ENCODE results near the gene RAB31.

Gene RAB31

GRCh38 chr18:9845256-9845655 is 137.2 kb downstream of the RAB31 start:
- in situ Hi-C loops (cut with MboI; ENCODE audit: low sequenced_read_pairs, unreplicated experiment), result no loop called here
- TF ChIP-seq, protein P1, sequence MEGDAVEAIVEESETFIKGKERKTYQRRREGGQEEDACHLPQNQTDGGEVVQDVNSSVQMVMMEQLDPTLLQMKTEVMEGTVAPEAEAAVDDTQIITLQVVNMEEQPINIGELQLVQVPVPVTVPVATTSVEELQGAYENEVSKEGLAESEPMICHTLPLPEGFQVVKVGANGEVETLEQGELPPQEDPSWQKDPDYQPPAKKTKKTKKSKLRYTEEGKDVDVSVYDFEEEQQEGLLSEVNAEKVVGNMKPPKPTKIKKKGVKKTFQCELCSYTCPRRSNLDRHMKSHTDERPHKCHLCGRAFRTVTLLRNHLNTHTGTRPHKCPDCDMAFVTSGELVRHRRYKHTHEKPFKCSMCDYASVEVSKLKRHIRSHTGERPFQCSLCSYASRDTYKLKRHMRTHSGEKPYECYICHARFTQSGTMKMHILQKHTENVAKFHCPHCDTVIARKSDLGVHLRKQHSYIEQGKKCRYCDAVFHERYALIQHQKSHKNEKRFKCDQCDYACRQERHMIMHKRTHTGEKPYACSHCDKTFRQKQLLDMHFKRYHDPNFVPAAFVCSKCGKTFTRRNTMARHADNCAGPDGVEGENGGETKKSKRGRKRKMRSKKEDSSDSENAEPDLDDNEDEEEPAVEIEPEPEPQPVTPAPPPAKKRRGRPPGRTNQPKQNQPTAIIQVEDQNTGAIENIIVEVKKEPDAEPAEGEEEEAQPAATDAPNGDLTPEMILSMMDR (IDR thresholded peaks at IDR 0.05; ENCODE audit: borderline replicate concordance, control extremely low read depth, extremely low read depth, insufficient read depth, missing control alignments), result no peak
- DNase-seq (ENCODE audit: low spot score), result no peak

GRCh38 chr18:9846162-9846925 is 138.2 kb downstream of the RAB31 start:
- no peak for DNase-seq (ENCODE audit: low spot score)
- TF ChIP-seq, protein P1 (IDR thresholded peaks at IDR 0.05; ENCODE audit: borderline replicate concordance, control extremely low read depth, extremely low read depth, insufficient read depth, missing control alignments), result no peak
- in situ Hi-C loops (cut with MboI; ENCODE audit: low sequenced_read_pairs, unreplicated experiment), result no loop called here

DNA sequence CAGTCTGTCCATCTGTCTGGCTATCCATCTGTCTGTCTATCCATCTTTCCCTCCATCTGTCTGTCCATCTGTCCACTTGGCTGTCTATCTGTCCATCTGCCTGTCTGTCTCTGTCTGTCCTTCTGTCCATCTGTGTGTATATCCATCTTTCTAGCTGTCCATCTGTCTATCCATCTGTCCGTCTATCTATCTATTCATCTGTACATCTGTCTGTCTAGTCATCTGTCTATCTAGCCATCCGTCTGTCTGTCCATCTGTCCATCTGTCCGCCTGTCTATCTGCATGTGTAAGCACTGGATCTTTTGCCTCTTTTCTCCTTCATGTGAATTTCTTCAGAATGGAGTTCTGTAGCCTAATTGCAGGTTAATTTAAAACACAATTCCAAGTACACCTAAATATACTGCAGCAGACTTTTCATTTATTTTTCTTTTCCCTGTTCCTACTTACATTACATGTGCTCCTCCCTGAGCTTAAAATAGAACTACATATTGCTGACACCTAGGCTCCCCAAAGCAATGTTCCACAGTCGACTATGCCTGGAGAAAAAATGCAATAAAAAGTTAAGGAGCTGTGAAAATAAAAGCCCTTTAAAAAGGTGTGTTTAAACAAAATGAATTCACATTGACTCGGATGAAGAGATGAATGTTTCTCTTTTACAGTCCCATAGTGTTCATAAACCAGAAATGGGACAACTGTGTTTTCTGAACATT is 140.2 kb downstream of the RAB31 start:
- no peak for DNase-seq (ENCODE audit: low spot score)
- TF ChIP-seq, protein P1 (IDR thresholded peaks at IDR 0.05; ENCODE audit: borderline replicate concordance, control extremely low read depth, extremely low read depth, insufficient read depth, missing control alignments), result no peak
- in situ Hi-C loops (cut with MboI; ENCODE audit: low sequenced_read_pairs, unreplicated experiment), result no loop called here

DNA sequence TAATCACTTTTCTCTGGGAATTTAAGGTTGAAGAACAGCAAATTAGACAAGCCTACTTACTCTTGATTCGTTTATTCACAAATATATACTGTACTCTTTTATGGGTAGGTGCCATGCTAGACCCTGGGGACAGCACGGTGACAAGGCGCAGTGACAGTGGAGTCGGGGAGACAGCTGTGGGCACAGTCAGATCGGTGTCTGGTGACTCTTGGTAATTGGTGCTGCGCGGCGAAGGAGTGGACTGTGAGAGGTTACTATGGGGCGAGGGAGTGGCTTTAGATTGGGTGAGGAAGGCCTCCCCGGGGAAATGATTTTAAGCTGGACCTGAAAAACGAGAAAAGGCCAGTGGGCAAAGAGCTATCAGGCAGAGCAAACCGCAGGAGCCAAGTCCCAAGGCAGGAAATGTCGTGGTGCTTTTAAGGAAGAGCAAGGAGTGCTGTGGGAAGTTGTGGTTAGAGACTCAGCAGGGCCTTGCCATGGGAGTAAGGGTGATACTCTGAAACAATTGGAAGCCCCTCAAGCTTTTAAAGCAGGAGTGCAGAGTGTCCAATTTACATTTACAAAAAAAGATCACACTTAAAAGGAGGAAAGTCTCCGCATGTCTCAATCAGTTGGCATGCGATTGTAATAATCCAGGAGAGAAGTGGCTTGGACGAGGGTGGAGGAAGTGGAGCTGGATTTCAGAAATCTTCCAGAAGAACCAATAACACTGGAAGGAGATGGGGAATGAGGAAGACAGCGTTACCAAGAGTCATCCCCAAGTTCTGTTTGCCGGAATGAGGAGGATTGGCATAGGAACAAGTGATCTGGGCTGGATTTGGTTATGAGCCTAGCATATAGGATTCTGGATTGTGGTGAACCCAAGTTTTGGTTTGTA is 141.5 kb downstream of the RAB31 start:
- in situ Hi-C loops (cut with MboI; ENCODE audit: low sequenced_read_pairs, unreplicated experiment), result loop anchor here (25.0 kb wide), 1 partner anchor 113 kb away; no protein-coding TSS in a partner anchor
- no peak for DNase-seq (ENCODE audit: low spot score)
- TF ChIP-seq, protein P1 (IDR thresholded peaks at IDR 0.05; ENCODE audit: borderline replicate concordance, control extremely low read depth, extremely low read depth, insufficient read depth, missing control alignments), result no peak

GRCh38 chr18:9850309-9850708 is 142.2 kb downstream of the RAB31 start:
- DNase-seq (ENCODE audit: low spot score), result no peak
- TF ChIP-seq, protein P1 (IDR thresholded peaks at IDR 0.05; ENCODE audit: borderline replicate concordance, control extremely low read depth, extremely low read depth, insufficient read depth, missing control alignments), result no peak
- in situ Hi-C loops (cut with MboI; ENCODE audit: low sequenced_read_pairs, unreplicated experiment), result loop anchor here (25.0 kb wide), 1 partner anchor 112 kb away; no protein-coding TSS in a partner anchor

- DNase-seq (ENCODE audit: low spot score), result no peak
- TF ChIP-seq, protein P1 (IDR thresholded peaks at IDR 0.05; ENCODE audit: borderline replicate concordance, control extremely low read depth, extremely low read depth, insufficient read depth, missing control alignments), result no peak
- in situ Hi-C loops (cut with MboI; ENCODE audit: low sequenced_read_pairs, unreplicated experiment), result loop anchor here (25.0 kb wide), 1 partner anchor 111 kb away; no protein-coding TSS in a partner anchor
These were observed 143.4 kb downstream of the RAB31 start for GRCh38 chr18:9851511-9851910.
